Mammary epithelial cell (primary cell): Measurements from ENCODE around the gene SPAG6.

Source experiments
- CTCF ChIP-seq, 2 donors: IDR thresholded peaks in 1 of 2; conservative IDR thresholded peaks in 1 of 2; 2 replicates each; pipeline ENCODE4 v1.5.1; 2011 to 2012; ENCODE audit warnings: inconsistent platforms in 2 of 2, low read length in 2 of 2, mild to moderate bottlenecking in 2 of 2, control low read depth in 1 of 2, low read depth in 1 of 2; ENCODE audit not compliant: insufficient read depth in 1 of 2; ENCODE audit errors: extremely low read depth in 1 of 2
- EZH2 ChIP-seq: IDR thresholded peaks from 2 replicates; pipeline ENCODE4 v1.6.1; 2012; ENCODE audit warnings: low read length, inconsistent platforms, borderline replicate concordance

GRCh38 chr10:22417736-22418268, 72.5 kb downstream of the SPAG6 start:
- TF ChIP-seq CTCF (conservative IDR thresholded peaks at IDR 0.05 in 1 of 2, IDR thresholded peaks at IDR 0.05 in 1 of 2; ENCODE audit: extremely low read depth in 1 of 2, insufficient read depth in 1 of 2, low read depth in 1 of 2, low read length in 2 of 2) (no peak), EZH2 (no peak)
